ENCODE results near the gene GNAZ. TPM values are rescaled to one million over a fixed set of nuclear protein-coding genes. Genes with fewer than 3 reads are reported as not detected.

Gene GNAZ
- total RNA-seq, 1 experiment from 2014 or later, result 1.2 TPM

DNA sequence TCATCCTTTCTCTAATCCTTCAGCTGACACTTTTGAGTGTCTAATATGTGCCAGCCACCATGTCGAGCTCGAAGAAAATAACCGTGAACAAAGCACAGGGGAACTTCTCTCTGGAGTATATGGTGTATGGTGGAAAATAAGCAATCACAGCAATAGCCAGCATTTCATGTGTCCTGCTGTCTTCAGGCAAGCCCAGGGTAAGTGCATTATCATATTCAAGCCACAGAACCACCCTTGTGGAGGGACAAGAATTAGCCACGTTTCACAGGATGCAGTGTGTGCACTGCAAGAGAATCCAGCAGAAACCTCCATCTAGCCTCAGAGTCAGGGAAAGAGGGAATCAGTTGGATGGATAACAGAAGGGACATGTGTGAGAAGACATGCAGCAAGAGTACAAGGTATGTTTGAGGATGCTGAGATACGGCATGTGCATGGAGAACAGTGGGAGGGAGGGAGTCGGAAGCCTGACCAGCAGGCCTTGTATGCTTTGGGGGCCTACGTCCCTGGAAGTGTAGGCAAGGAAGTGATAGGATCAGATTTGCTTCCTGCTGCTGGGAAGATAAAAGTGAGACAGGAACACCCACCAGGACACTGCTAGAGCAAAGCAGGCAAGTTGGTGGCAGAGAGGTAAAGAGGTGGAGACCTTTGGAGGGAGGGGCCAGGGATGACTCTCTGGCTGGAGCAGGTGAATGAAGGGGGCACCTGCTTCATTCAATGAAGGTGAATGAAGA, 14.7 kb upstream of the GNAZ start:
- Histone ChIP-seq H3K9me2 (ENCODE audit: insufficient read depth) (no peaks in the 10 kb centered on the region), H3K9me3 (ENCODE audit: insufficient read depth, low read depth) (no peaks in the 10 kb centered on the region), H2AFZ (no peak overlapping the region), H3K4me1 (replicated peaks; ENCODE audit: insufficient read depth) (no peaks in the 10 kb centered on the region), H3F3A (ENCODE audit: insufficient read depth, low read depth) (no peaks in the 10 kb centered on the region), H3K4me3 (no peak overlapping the region), H3K4me2 (no peak overlapping the region), H3K36me3 (ENCODE audit: low read depth) (no peaks in the 10 kb centered on the region), H3K79me2 (ENCODE audit: low read depth) (no peaks in the 10 kb centered on the region), H3K27me3 (ENCODE audit: insufficient read depth, low read depth) (peaks cover 44% of the 10 kb centered on the region), H4K20me1 (ENCODE audit: insufficient read depth) (no peaks in the 10 kb centered on the region), H3K27ac (no peak overlapping the region)
- TF ChIP-seq, protein P1, sequence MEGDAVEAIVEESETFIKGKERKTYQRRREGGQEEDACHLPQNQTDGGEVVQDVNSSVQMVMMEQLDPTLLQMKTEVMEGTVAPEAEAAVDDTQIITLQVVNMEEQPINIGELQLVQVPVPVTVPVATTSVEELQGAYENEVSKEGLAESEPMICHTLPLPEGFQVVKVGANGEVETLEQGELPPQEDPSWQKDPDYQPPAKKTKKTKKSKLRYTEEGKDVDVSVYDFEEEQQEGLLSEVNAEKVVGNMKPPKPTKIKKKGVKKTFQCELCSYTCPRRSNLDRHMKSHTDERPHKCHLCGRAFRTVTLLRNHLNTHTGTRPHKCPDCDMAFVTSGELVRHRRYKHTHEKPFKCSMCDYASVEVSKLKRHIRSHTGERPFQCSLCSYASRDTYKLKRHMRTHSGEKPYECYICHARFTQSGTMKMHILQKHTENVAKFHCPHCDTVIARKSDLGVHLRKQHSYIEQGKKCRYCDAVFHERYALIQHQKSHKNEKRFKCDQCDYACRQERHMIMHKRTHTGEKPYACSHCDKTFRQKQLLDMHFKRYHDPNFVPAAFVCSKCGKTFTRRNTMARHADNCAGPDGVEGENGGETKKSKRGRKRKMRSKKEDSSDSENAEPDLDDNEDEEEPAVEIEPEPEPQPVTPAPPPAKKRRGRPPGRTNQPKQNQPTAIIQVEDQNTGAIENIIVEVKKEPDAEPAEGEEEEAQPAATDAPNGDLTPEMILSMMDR (conservative IDR thresholded peaks at IDR 0.05), result no peak
- TF ChIP-seq EZH2 (IDR thresholded peaks at IDR 0.05; ENCODE audit: low read depth), result no peak
- intact Hi-C loops (cut with micrococcal nuclease; ENCODE audit: unreplicated experiment), result no loop called here
- DNase-seq, result no peak
- BruUV-seq (replicated peaks), result no TSS peak
- ChIA-PET CTCF (no interaction called here), POLR2A (ENCODE audit: unreplicated experiment) (no interaction called here)

DNA sequence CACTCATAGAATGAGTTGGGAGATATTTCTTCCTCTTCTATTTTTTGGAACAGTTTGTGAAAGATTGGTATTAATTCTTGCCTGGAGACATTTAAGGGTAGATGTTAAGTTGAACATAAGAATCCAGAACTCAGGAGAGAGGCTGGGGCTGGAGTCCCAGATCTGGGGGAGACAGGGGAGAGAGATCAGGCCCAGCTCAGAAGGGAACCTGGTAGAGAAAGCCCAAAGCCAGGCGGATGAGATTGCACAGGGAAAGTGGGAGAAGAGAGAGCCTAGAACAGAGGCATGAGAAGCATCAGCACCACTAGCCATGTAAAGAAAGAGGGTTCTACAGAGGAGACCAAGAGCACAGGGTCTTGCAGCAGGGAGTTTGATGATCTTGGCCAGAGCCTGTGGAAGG, 13.0 kb upstream of the GNAZ start:
- H4K20me1 ChIP-seq (ENCODE audit: insufficient read depth), result no peaks in the 10 kb centered on the region
- no peaks in the 10 kb centered on the region for H3K36me3 ChIP-seq (ENCODE audit: low read depth)
- H3K4me1 ChIP-seq (replicated peaks; ENCODE audit: insufficient read depth), result no peaks in the 10 kb centered on the region
- BruUV-seq (replicated peaks), result no TSS peak
- no peak overlapping the region for H3K27ac ChIP-seq
- H3F3A ChIP-seq (ENCODE audit: insufficient read depth, low read depth), result no peaks in the 10 kb centered on the region
- TF ChIP-seq, protein P1 (conservative IDR thresholded peaks at IDR 0.05), result no peak
- TF ChIP-seq EZH2 (IDR thresholded peaks at IDR 0.05; ENCODE audit: low read depth), result no peak
- no peak overlapping the region for H3K4me2 ChIP-seq
- ChIA-PET POLR2A (ENCODE audit: unreplicated experiment) (no interaction called here), CTCF (no interaction called here)
- H3K4me3 ChIP-seq, result no peak overlapping the region
- H3K79me2 ChIP-seq (ENCODE audit: low read depth), result no peaks in the 10 kb centered on the region
- no peaks in the 10 kb centered on the region for H3K9me3 ChIP-seq (ENCODE audit: insufficient read depth, low read depth)
- DNase-seq, result no peak
- no peaks in the 10 kb centered on the region for H3K9me2 ChIP-seq (ENCODE audit: insufficient read depth)
- intact Hi-C loops (cut with micrococcal nuclease; ENCODE audit: unreplicated experiment), result no loop called here
- no peak overlapping the region for H2AFZ ChIP-seq
- H3K27me3 ChIP-seq (ENCODE audit: insufficient read depth, low read depth), result peaks cover 47% of the 10 kb centered on the region

DNA sequence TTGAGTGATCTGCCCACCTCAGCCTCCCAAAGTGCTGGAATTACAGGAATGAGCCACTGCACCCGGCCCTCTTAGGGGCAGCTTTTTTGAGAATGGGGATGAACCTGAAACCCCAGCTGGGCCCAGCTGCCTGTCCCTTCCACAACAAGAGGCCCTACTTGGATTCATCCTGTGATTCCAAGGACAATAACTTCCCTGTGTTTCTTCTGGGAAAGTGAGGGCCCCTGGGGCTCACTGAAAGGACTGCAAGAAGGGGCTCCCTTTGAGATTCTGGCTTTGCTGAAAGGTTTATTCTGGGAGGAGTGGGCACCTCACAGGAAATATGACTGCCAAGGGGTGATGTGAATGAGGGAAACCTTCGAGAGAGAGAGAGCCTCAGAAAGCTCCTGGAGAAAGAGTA, 12.3 kb upstream of the GNAZ start:
- Histone ChIP-seq H3K4me3 (no peak overlapping the region), H3K9me3 (ENCODE audit: insufficient read depth, low read depth) (no peaks in the 10 kb centered on the region), H3K4me2 (no peak overlapping the region), H3K4me1 (replicated peaks; ENCODE audit: insufficient read depth) (no peaks in the 10 kb centered on the region), H2AFZ (no peak overlapping the region), H3K27ac (no peak overlapping the region), H3K79me2 (ENCODE audit: low read depth) (no peaks in the 10 kb centered on the region), H3K9me2 (ENCODE audit: insufficient read depth) (no peaks in the 10 kb centered on the region), H3K27me3 (ENCODE audit: insufficient read depth, low read depth) (peaks cover 49% of the 10 kb centered on the region), H3F3A (ENCODE audit: insufficient read depth, low read depth) (no peaks in the 10 kb centered on the region), H3K36me3 (ENCODE audit: low read depth) (no peaks in the 10 kb centered on the region), H4K20me1 (ENCODE audit: insufficient read depth) (no peaks in the 10 kb centered on the region)
- intact Hi-C loops (cut with micrococcal nuclease; ENCODE audit: unreplicated experiment), result no loop called here
- CTCF ChIA-PET, result no interaction called here
- POLR2A ChIA-PET (ENCODE audit: unreplicated experiment), result no interaction called here
- DNase-seq, result no peak
- no TSS peak for BruUV-seq (replicated peaks)
- TF ChIP-seq, protein P1 (conservative IDR thresholded peaks at IDR 0.05), result no peak
- TF ChIP-seq EZH2 (IDR thresholded peaks at IDR 0.05; ENCODE audit: low read depth), result no peak
